Osteocyte (in vitro differentiated cells): ENCODE measurements around the gene UQCC3. TPM values are rescaled to one million over a fixed set of nuclear protein-coding genes. Genes with fewer than 3 reads are reported as not detected.

Experiments
- DNase-seq: peaks from one replicate; pipeline ENCODE4 v3.0.0; 2021; ENCODE audit warnings: mixed read lengths; ENCODE audit not compliant: unreplicated experiment; ENCODE audit errors: extremely low spot score
- H3K27ac Mint-ChIP-seq: one replicate; pipeline ENCODE4 v1.8.0; 2021; ENCODE audit warnings: mild to moderate bottlenecking, mixed read lengths; ENCODE audit not compliant: unreplicated experiment
- H3K27me3 Mint-ChIP-seq: one replicate; pipeline ENCODE4 v1.8.0; 2021; ENCODE audit warnings: mixed read lengths; ENCODE audit not compliant: unreplicated experiment
- H3K36me3 Mint-ChIP-seq: one replicate; pipeline ENCODE4 v1.8.0; 2021; ENCODE audit warnings: mixed read lengths; ENCODE audit not compliant: unreplicated experiment
- H3K4me1 Mint-ChIP-seq: one replicate; pipeline ENCODE4 v1.8.0; 2021; ENCODE audit warnings: mixed read lengths; ENCODE audit not compliant: unreplicated experiment
- H3K4me3 Mint-ChIP-seq: one replicate; pipeline ENCODE4 v1.8.0; 2021; ENCODE audit warnings: mild to moderate bottlenecking, moderate library complexity, mixed read lengths; ENCODE audit not compliant: unreplicated experiment
- H3K9me3 Mint-ChIP-seq: one replicate; pipeline ENCODE4 v1.8.0; 2021; ENCODE audit warnings: mixed read lengths; ENCODE audit not compliant: unreplicated experiment
- CTCF ChIP-seq: fragments of 200-600 bp; sonication (generic); IDR thresholded peaks from 2 replicates; pipeline ENCODE4 v1.5.0; 2021; ENCODE audit warnings: antibody characterized with exemption, mild to moderate bottlenecking, moderate library complexity
- total RNA-seq: library from RNA; stranded (reverse); gene quantifications from 2 replicates; pipeline ENCODE4 v1.2.1, GENCODE V29; 2021

The UQCC3 gene
- total RNA-seq, 1 donor from 2014 or later, result 6.3 TPM

DNA sequence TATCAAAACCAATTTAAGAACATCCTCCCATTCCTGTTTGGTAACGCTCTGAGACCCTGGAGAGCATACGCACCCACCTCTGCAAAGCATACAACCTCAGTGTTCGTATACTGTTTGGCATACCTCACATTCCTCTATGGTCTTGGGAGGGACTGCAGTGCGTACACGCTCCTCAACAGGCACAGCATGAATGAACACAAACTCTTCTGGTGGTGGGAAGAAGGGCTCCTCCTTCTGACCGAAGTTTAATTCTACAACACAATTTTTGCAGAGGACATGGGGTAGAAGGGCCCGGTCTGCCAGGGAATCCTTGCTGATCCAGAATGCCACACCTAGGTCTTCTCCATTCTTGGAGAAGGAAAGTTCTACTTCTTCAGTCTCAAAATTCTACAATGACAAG, 50.5 kb downstream of the UQCC3 start:
- Mint-ChIP-seq H3K9me3 (no peaks in the 10 kb centered on the region), H3K27ac (peak overlapping the region; percentile 63), H3K4me1 (peaks cover 32% of the 10 kb centered on the region), H3K27me3 (no peaks in the 10 kb centered on the region), H3K4me3 (no peak overlapping the region), H3K36me3 (peaks cover 59% of the 10 kb centered on the region)
- TF ChIP-seq CTCF, result no peak
- DNase-seq, result no peak

Other genes with a start within 250 kb of the UQCC3 start
- gene AHNAK, start 124.9 kb upstream of the UQCC3 start, total RNA-seq, result 462 and 503 TPM in 2 replicates
- 1,404 TPM in 2 replicates for gene EEF1G, start 97.8 kb upstream of the UQCC3 start, total RNA-seq
- 12.7 and 15.6 TPM in 2 replicates for gene TUT1, start 80.2 kb upstream of the UQCC3 start, total RNA-seq
- 91.6 and 107 TPM in 2 replicates for gene MTA2, start 69.8 kb upstream of the UQCC3 start, total RNA-seq
- 78.8 and 80.9 TPM in 2 replicates for gene EML3, start 58.9 kb upstream of the UQCC3 start, total RNA-seq
- gene ROM1, start 58.4 kb upstream of the UQCC3 start, total RNA-seq, result 3.3 and 4.4 TPM in 2 replicates
- 35.8 and 41.4 TPM in 2 replicates for gene B3GAT3, start 49.7 kb upstream of the UQCC3 start, total RNA-seq
- gene GANAB, start 25.1 kb upstream of the UQCC3 start, total RNA-seq, result 366 and 389 TPM in 2 replicates
- 20.5 and 24.0 TPM in 2 replicates for gene INTS5, start 18.4 kb upstream of the UQCC3 start, total RNA-seq
- 53.6 and 56.3 TPM in 2 replicates for gene C11orf98, start 6.5 kb upstream of the UQCC3 start, total RNA-seq
- 19.4 and 27.3 TPM in 2 replicates for gene CSKMT, start 6.4 kb upstream of the UQCC3 start, total RNA-seq
- gene LBHD1, start 594 bp downstream of the UQCC3 start, total RNA-seq, result 7.3 and 9.1 TPM in 2 replicates
- gene UBXN1, start 7.4 kb downstream of the UQCC3 start, total RNA-seq, result 132 and 161 TPM in 2 replicates
- 0.39 and 0.46 TPM in 2 replicates for gene LRRN4CL, start 17.9 kb downstream of the UQCC3 start, total RNA-seq
- 54.1 and 56.7 TPM in 2 replicates for gene BSCL2, start 35.8 kb downstream of the UQCC3 start, total RNA-seq
- gene GNG3, start 36.0 kb downstream of the UQCC3 start, total RNA-seq, result not detected in 2 replicates
- 52.5 and 56.1 TPM in 2 replicates for gene HNRNPUL2, start 55.8 kb downstream of the UQCC3 start, total RNA-seq
- 32.4 and 36.6 TPM in 2 replicates for gene TTC9C, start 56.8 kb downstream of the UQCC3 start, total RNA-seq
- gene ZBTB3, start 82.5 kb downstream of the UQCC3 start, total RNA-seq, result 11.2 and 12.9 TPM in 2 replicates
- 83.7 and 98.6 TPM in 2 replicates for gene POLR2G, start 89.9 kb downstream of the UQCC3 start, total RNA-seq
- gene TAF6L, start 99.7 kb downstream of the UQCC3 start, total RNA-seq, result 40.8 and 42.8 TPM in 2 replicates
- 46.7 and 47.7 TPM in 2 replicates for gene TMEM179B, start 115.7 kb downstream of the UQCC3 start, total RNA-seq
- gene TMEM223, start 120.3 kb downstream of the UQCC3 start, total RNA-seq, result 14.5 and 15.2 TPM in 2 replicates
- gene NXF1, start 133.8 kb downstream of the UQCC3 start, total RNA-seq, result 92.4 and 97.5 TPM in 2 replicates
- 65.3 and 71.0 TPM in 2 replicates for gene STX5, start 160.4 kb downstream of the UQCC3 start, total RNA-seq
- not detected in 2 replicates for gene TEX54, start 161.2 kb downstream of the UQCC3 start, total RNA-seq
- gene WDR74, start 167.9 kb downstream of the UQCC3 start, total RNA-seq, result 40.5 and 42.1 TPM in 2 replicates
- gene SLC3A2, start 209.2 kb downstream of the UQCC3 start, total RNA-seq, result 326 and 362 TPM in 2 replicates
- gene CHRM1, start 249.7 kb downstream of the UQCC3 start, total RNA-seq, result 0.27 and 0.31 TPM in 2 replicates